Central memory CD4-positive, alpha-beta T cell (primary cell): ENCODE measurements around the gene RBM33.

Source experiments
- DNase-seq: peaks from one replicate; pipeline ENCODE4 v3.0.0; 2022

RBM33 gene

DNA sequence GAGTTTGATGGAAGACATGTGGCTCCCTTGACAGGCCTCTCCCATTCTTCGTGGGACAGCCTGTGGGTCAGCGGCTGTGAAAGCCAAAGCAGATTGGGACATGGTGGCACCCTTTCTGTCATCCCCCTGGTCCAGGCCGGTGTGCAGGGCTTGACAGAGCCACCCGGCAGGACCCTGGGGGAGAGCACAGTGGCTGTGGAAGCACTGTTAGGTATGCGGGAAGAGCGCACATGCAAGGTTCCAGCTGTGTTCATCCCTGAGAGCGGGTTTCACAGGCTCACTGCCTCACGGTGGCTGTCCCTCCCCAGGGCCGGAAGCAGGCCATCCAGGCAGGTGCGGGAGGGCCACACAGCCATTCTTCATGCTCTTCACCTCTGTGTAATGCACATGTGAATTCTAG lies 138.0 kb downstream of the RBM33 start:
- no peak for DNase-seq

DNA sequence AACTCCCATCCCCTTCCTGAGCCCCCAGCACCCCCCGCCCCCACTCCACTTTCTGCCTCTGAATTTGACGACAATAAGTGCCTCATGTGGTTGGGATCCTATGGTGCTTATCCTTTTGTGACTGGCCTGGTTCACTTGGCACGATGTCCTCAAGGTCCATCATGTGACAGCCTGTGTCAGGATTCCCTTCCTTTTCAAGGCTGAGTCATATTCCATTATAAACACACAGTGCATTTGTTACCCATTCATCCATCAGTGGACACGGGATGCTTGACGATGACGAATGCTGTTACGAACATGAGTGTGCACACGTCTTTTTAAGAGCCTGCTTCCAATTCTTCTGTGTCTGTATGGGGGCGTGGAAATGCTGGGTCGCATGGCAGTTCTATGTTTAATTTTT lies 141.1 kb downstream of the RBM33 start:
- no peak for DNase-seq

- no peak for DNase-seq
Observed at GRCh38 chr7:155786491-155786890, 142.0 kb downstream of the RBM33 start.

- no peak for DNase-seq
Observed at GRCh38 chr7:155787171-155787851, 142.8 kb downstream of the RBM33 start.

DNA sequence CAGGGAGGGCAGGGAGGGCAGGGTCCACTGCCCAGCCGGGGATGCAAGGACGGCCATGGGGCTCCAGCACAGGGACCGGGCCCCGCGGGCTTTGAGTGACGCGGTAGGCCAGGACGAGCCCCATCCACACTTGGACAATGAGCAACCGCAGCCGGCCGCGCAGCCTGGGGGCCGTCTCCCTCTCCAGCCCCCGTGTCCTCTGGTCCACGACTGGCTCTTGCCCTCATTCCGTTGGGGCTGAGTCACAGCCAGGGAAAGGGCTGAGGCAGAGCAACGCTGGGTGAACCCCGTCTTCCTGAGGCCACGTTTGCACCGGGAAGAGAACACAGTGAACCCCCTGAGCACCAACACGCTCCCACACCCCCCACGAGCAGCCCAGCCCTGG lies 144.1 kb downstream of the RBM33 start:
- DNase-seq = no peak

- no peak for DNase-seq
Observed at GRCh38 chr7:155789001-155789725, 144.7 kb downstream of the RBM33 start.

DNA sequence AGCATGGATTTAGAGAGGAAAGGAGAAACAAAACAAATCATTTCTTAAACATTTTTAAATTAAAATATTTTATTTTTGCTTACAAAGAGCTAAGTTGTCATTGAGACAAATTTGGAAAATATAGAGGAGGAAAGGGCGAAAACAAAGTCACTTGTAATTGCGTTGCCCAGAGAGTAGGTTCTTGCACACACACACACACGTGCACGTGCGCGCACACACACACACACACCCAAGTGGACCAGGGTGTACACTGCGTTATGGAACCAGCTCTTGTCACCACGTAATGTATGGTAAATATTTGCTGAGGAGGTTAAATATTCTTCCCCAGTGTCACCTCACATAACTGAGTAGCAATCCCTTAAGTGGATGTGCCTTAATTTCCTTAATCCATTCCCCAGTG lies 146.2 kb downstream of the RBM33 start:
- no peak for DNase-seq

DNA sequence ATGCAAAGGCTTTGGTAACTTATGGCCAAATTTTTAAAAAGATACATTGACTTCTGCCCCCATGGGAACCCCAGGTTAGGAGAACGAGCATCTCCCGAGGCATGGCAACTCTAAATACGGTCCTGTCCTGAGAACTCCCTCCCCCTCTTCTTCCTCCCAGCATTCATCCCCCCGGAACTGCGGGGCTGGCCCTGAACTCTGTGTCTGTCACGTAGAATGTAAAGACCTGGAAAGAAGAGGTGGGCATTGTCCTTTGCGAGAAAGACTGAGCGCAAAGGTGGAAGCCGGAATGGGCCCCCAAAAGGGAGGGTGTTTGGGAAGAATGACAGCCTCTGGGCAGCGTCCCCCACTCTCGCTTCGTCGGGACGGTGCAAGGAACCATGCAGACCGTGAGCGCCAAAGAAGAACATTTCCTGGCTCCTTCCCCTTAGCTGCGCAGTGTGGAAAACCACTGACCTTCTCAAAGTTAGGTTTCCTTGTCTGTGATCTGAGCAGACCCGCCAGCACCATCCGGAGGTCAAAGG lies 146.8 kb downstream of the RBM33 start:
- DNase-seq = no peak

GRCh38 chr7:155791836-155792235 lies 147.4 kb downstream of the RBM33 start:
- no peak for DNase-seq

GRCh38 chr7:155792315-155792960 lies 148.0 kb downstream of the RBM33 start:
- DNase-seq = no peak

DNA sequence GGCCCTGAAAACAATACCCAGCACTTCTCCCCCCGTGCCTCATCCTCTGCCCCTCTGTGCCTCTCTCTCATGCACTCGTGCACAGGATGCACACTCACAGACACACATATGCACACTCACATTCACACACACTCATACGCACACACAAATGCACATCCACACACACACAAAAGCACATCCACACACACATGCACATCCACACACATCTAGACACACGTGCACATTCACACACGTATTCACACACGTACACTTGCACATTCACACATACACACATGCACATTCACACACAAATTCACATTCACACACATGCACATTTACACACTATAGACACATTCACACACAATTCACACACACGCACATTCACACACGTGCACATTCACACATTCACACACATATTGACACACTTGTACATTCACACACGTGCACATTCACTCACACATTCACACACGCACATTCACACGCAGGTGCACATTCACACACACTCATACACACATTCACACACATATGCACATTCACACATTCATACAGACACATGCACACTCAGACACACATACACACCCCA lies 148.6 kb downstream of the RBM33 start:
- DNase-seq = no peak

DNA sequence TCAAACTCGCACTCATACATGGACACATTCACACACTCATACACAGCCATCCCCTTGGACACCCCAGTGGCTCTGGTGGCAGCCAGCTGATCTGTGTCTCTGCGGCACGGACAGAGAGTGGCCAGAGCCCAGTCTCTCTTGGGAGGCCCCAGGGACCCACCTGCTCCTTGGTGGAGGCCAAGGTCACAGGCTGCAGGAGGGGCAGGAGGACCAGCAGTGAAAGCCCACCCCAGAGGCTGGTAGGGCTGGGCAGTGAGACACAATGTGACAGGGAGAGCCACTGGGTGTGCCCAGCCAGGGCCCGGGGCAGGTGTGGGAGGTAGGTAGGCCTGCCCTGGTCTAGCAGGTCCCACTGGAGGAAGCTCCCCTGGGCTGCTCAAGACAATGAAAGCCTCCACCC lies 149.3 kb downstream of the RBM33 start:
- DNase-seq = no peak

GRCh38 chr7:155794196-155794595 lies 149.7 kb downstream of the RBM33 start:
- DNase-seq = no peak

DNA sequence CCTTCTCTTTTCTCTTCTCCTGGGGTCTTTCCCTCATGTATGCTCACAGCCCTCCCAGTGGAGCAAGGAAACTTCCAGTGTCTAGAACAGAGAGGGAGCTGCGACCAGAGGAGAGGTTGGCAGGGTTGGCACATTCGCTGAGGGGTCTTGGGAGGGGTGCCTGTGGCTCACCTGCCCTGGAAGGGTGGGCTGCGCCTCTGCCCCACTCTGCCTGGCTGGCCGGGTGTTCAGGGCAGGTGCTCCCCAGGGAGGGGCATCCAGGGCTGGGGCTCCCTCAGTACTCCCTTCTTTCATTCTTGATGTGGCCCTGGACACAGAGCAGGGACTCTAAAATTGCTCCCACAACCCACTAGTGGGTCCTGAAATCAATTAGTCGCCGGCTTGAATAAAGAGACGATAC lies 150.9 kb downstream of the RBM33 start:
- no peak for DNase-seq

DNA sequence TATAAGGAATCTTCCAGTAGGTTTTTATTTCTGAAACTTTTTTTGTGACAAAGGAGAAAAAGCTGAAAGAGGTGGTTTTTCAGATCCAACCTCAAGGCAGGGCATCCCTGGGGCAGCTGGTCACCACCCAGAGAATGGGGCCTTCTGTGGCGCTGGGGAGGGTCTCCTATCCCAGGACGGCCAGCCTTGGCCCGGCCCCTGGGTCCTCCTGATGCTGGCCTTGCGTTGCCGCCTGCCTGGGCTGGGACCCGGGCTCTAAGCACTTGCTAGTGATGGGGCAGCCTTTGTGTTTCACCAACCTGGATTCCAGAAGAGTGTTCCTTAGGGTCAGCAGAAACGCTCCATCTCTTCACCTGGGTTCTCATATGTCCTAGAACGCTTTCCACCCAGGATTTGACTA lies 151.5 kb downstream of the RBM33 start:
- DNase-seq = no peak

DNA sequence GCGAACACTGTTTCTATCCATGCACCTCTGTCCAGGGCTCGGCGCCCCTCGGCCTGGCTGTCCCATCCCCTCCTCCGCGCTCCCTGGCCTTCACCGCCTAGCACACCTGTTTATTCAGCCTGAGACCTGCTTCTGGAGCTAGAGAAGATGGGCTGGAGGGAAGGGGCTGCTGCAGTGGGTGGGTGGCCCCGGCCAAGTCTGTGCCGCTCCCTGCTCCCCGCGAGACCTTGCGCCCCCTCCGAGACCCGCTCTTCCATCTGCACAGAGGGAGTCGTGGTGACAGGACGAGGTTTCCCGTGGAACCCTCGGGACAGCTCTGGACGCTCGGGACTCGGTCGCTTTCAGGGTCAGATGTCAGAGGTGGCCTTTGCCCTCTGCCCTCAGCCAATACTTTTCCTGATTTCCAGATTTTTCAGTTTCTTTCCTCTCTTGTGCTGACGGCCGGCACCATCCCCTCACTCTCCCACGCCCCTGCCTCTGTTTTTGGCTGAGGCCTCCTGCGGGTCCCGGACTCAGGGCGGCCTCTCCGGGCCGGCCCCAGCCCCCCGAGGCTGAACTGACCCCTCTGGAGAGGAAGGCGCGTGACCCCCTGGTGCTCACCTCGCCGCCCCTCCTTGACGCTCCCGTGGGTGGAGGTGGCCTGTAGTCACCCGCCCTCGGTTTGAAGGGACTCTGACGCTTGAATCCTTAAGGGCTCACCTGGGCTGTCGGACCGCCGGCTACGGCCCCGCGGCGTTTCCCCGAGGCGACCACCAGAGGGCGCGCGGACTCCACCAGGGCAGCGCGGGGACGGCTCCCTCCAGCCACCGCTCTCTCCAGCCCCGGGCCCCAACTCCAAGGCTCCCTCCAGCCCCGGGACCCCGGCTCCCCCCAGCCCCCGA lies 152.2 kb downstream of the RBM33 start:
- DNase-seq = peak; percentile 34

- no peak for DNase-seq
Observed at GRCh38 chr7:155797262-155798250, 153.1 kb downstream of the RBM33 start.

GRCh38 chr7:155798673-155799439 lies 154.4 kb downstream of the RBM33 start:
- DNase-seq = no peak

- DNase-seq = no peak
Observed at GRCh38 chr7:155799514-155799913, 155.1 kb downstream of the RBM33 start.

GRCh38 chr7:155800301-155800700 lies 155.8 kb downstream of the RBM33 start:
- DNase-seq = no peak
